K562 (cell line): Measurements from ENCODE around the gene RFESD. TPM values are rescaled to one million over a fixed set of nuclear protein-coding genes. Genes with fewer than 3 reads are reported as not detected.

ENCODE experiments used
- E2F1 ChIP-seq: sonication (generic); formaldehyde crosslinking; IDR thresholded peaks from 2 replicates; pipeline ENCODE4 v1.8.1; 2023; ENCODE audit warnings: mild to moderate bottlenecking, missing genetic modification reagents, moderate library complexity
- ELF4 ChIP-seq: fragments of 450-650 bp; formaldehyde crosslinking; IDR thresholded peaks from 2 replicates; pipeline ENCODE4 v1.4.0; 2022; ENCODE audit warnings: missing genetic modification characterization
- FOXM1 ChIP-seq, 2 experiments: fragments of 450-650 bp in 1 of 2; sonication (generic) in 1 of 2; formaldehyde crosslinking in 1 of 2; IDR thresholded peaks; 2 replicates each; pipeline versions ENCODE4 v1.6.1 to v1.9.0; 2017 to 2022; ENCODE audit warnings: low read depth in 2 of 2, mild to moderate bottlenecking in 2 of 2, missing genetic modification reagents in 1 of 2, moderate library complexity in 1 of 2
- GATA2 ChIP-seq: sonication (generic); formaldehyde crosslinking; IDR thresholded peaks from 2 replicates; pipeline ENCODE4 v1.4.0; 2020; ENCODE audit warnings: mild to moderate bottlenecking, missing genetic modification reagents
- GATAD2B ChIP-seq: fragments of 450-650 bp; IDR thresholded peaks from 2 replicates; pipeline ENCODE4 v1.6.1; 2017; ENCODE audit warnings: mild to moderate bottlenecking, borderline replicate concordance
- HMGXB4 ChIP-seq: sonication (generic); formaldehyde crosslinking; IDR thresholded peaks from 2 replicates; pipeline ENCODE4 v1.8.1; 2023; ENCODE audit warnings: mild to moderate bottlenecking, missing genetic modification reagents
- KHSRP ChIP-seq: fragments of 450-650 bp; IDR thresholded peaks from 2 replicates; pipeline ENCODE4 v1.6.1; 2017
- MTA3 ChIP-seq: fragments of 450-650 bp; formaldehyde crosslinking; IDR thresholded peaks from 2 replicates; pipeline ENCODE4 v1.6.1; 2017; ENCODE audit warnings: mild to moderate bottlenecking, borderline replicate concordance
- POLR2AphosphoS2 ChIP-seq: IDR thresholded peaks from 2 replicates; pipeline ENCODE4 v1.6.1; 2012; ENCODE audit warnings: low read length, improper control_type of control experiment
- POU5F1 ChIP-seq: fragments of 150-350 bp; IDR thresholded peaks from 2 replicates; pipeline ENCODE4 v1.6.1; 2014; ENCODE audit warnings: borderline replicate concordance, low read length, low read depth, mild to moderate bottlenecking; ENCODE audit not compliant: partially characterized antibody
- RBM22 ChIP-seq: fragments of 200-400 bp; formaldehyde crosslinking; IDR thresholded peaks from 2 replicates; pipeline ENCODE4 v1.6.1; 2018; ENCODE audit warnings: low read length, low read depth; ENCODE audit not compliant: poor library complexity, severe bottlenecking
- TCF15 ChIP-seq: fragments of 250-450 bp; sonication (Bioruptor Pico); IDR thresholded peaks from 2 replicates; pipeline ENCODE4 v1.8.0; 2022; ENCODE audit warnings: moderate library complexity, mild to moderate bottlenecking, inconsistent platforms
- ZC3H8 ChIP-seq: fragments of 450-650 bp; IDR thresholded peaks from 2 replicates; pipeline ENCODE4 v1.6.1; 2017
- ZFP30 ChIP-seq: fragments of 250-450 bp; sonication (Bioruptor Pico); IDR thresholded peaks from 2 replicates; pipeline ENCODE4 v1.8.0; 2022; ENCODE audit warnings: moderate library complexity, mild to moderate bottlenecking, inconsistent platforms, borderline replicate concordance
- ZNF518B ChIP-seq: fragments of 250-450 bp; sonication (Bioruptor Pico); IDR thresholded peaks from 2 replicates; pipeline ENCODE4 v1.5.0; 2021; ENCODE audit warnings: mild to moderate bottlenecking, moderate library complexity
- ZNF639 ChIP-seq, 2 experiments: fragments of 200-800 bp in 1 of 2; sonication (Bioruptor generic) in 1 of 2; sonication (generic) in 1 of 2; formaldehyde crosslinking in 1 of 2; IDR thresholded peaks in 1 of 2; conservative IDR thresholded peaks in 1 of 2; 2 replicates each; pipeline versions ENCODE4 v1.5.0 to v1.6.1; 2016 to 2020; ENCODE audit warnings: missing compliant biosample characterization in 1 of 2, missing genetic modification characterization in 1 of 2, missing genetic modification reagents in 1 of 2
- ZNF76 ChIP-seq: fragments of 250-450 bp; sonication (Bioruptor Pico); IDR thresholded peaks from 2 replicates; pipeline ENCODE4 v1.4.0; 2020; ENCODE audit warnings: mild to moderate bottlenecking, moderate library complexity, borderline replicate concordance
- polyA plus RNA-seq, 8 experiments: library from polyadenylated mRNA; depleted of rRNA in 4 of 8; stranded (reverse) in 5 of 8; unstranded in 3 of 8; fragments of >200 nt; fragmentation: Nextera tagmentation in 2 of 8; fragmentation: Illumina TruSeq in 1 of 8; extraction: Ambion mirVana in 2 of 8; extraction: Trizol in 1 of 8; gene quantifications; 2 replicates each; pipeline versions ENCODE4 v1.2.1 to v1.2.3, GENCODE V29; 2011 to 2014; ENCODE audit warnings: inconsistent platforms in 1 of 8, missing spikeins in 1 of 8
- total RNA-seq, 7 experiments: library from RNA; depleted of rRNA in 6 of 7; stranded (reverse); fragments of >200 nt in 6 of 7; fragmentation: Illumina TruSeq in 2 of 7; extraction: Trizol in 2 of 7; gene quantifications; 2 replicates each; pipeline versions ENCODE4 v1.2.1 to v1.2.3, GENCODE V29; 2011 to 2021; ENCODE audit warnings: low replicate concordance in 1 of 7

RFESD gene
- total and polyA plus RNA-seq, 9 of the 15 experiments (the other 6 are each of a cell fraction or from before 2014, with no cell fraction given) = 62.3 to 600 (median 140) TPM

- TF ChIP-seq GATA2 (no peak; the same call in 1 of the 2 replicates), E2F1 (CRISPR knock-in tag) (peak; percentile 30; the same call in 1 of the 2 replicates), FOXM1 (IDR thresholded peaks at IDR 0.05; ENCODE audit: low read depth) (0 out of 2 replicates have a peak, but pooled peaks have one; percentile 6), FOXM1 (CRISPR knock-in tag; IDR thresholded peaks at IDR 0.05; ENCODE audit: low read depth) (no peak), KHSRP (no peak), ZFP30 (CRISPR knock-in tag) (no peak), MTA3 (no peak; the same call in 1 of the 2 replicates), RBM22 (no peak), ELF4 (CRISPR knock-in tag) (no peak), TCF15 (CRISPR knock-in tag) (no peak), ZNF639 (CRISPR knock-in tag; conservative IDR thresholded peaks at IDR 0.05 in 1 of 2, IDR thresholded peaks at IDR 0.05 in 1 of 2) (0 out of 4 replicates have a peak, but pooled peaks of 1 of the 2 experiments have one; percentile 17), POLR2AphosphoS2 (no peak), ZC3H8 (no peak), ZNF76 (CRISPR knock-in tag) (no peak), GATAD2B (peak; percentile 13; the same call in 1 of the 2 replicates), HMGXB4 (peak; percentile 47), POU5F1 (no peak), ZNF518B (CRISPR knock-in tag) (no peak)
Measured at GRCh38 chr5:95646569-95647431, at the start of gene RFESD (continued).
